ENCODE results near the gene VAT1L. TPM values are rescaled to one million over a fixed set of nuclear protein-coding genes. Genes with fewer than 3 reads are reported as not detected.

Gene VAT1L
- total and polyA plus RNA-seq, 2 donors (not counting 3 experiments of a cell fraction or from before 2014, with no cell fraction given), result 0.46 to 1.5 TPM

- no peak overlapping the region for H3K27ac ChIP-seq (ENCODE audit: insufficient read depth, low read depth, low read length)
- ChIA-PET POLR2A (no interaction called here), CTCF (interaction anchor here (0.6 to 1.9 kb wide), 3 partner anchors 10 to 399 kb away, joined by 3 to 4 read pairs (median 3); no protein-coding TSS in a partner anchor)
- no peak overlapping the region for H3K4me3 ChIP-seq (replicated peaks in 1 of 3; ENCODE audit: insufficient read depth in 1 of 3, low read depth in 1 of 3, low read length in 3 of 3)
- intact Hi-C loops (cut with micrococcal nuclease), result loop anchor here (1.0 kb wide), 1 partner anchor 19 kb away; no protein-coding TSS in a partner anchor
- dilution Hi-C loops (cut with MboI; ENCODE audit: extremely low pct_ligation_motif_present, low sequenced_read_pairs), result no loop called here
- no peak overlapping the region for H2AFZ ChIP-seq (ENCODE audit: low read depth, low read length)
- H3K9ac ChIP-seq (replicated peaks; ENCODE audit: extremely low read depth, insufficient read depth, low read length), result no peak overlapping the region
- no peaks in the 10 kb centered on the region for H3K27me3 ChIP-seq (ENCODE audit: control insufficient read depth in 2 of 2, insufficient read depth in 2 of 2, low read length in 2 of 2)
- no peaks in the 10 kb centered on the region for H3K9me1 ChIP-seq (replicated peaks; ENCODE audit: control insufficient read depth, extremely low read depth, insufficient read depth, low read length)
- H3K4me1 ChIP-seq (ENCODE audit: control insufficient read depth, extremely low read depth, insufficient read depth, low read length), result peaks cover 2% of the 10 kb centered on the region
- DNase-seq (ENCODE audit: low read depth, low spot score), result no peak
- FAIRE-seq, result peak; percentile 43
- no peak overlapping the region for H3K4me2 ChIP-seq (ENCODE audit: insufficient read depth, low read length)
- no peaks in the 10 kb centered on the region for H3K79me2 ChIP-seq (ENCODE audit: control insufficient read depth, insufficient read depth, low read length)
- TF ChIP-seq EZH2 (IDR thresholded peaks at IDR 0.05; ENCODE audit: borderline replicate concordance, low read depth, low read length, severe bottlenecking) (no peak), CTCF (IDR thresholded peaks at IDR 0.05; ENCODE audit: extremely low read depth in 1 of 2, insufficient read depth in 1 of 2, low read depth in 1 of 2, low read length in 2 of 2) (no peak), POLR2AphosphoS5 (IDR thresholded peaks at IDR 0.05; ENCODE audit: insufficient read depth, low read depth, low read length) (no peak), MAX (IDR thresholded peaks at IDR 0.05; ENCODE audit: insufficient read depth, insufficient read length) (no peak), JUN (IDR thresholded peaks at IDR 0.05; ENCODE audit: borderline replicate concordance, insufficient read depth, insufficient read length, low read depth) (no peak), GATA2 (IDR thresholded peaks at IDR 0.05; ENCODE audit: insufficient read depth, insufficient read length, low read depth, low read length) (no peak), FOS (IDR thresholded peaks at IDR 0.05; ENCODE audit: borderline replicate concordance, insufficient read depth, low read length) (no peak), MYC (IDR thresholded peaks at IDR 0.05; ENCODE audit: low read depth, low read length) (no peak), POLR2A (IDR thresholded peaks at IDR 0.05; ENCODE audit: low read depth, low read length) (no peak)
- H3K9me3 ChIP-seq (replicated peaks; ENCODE audit: control insufficient read depth, insufficient read depth, low read length), result no peaks in the 10 kb centered on the region
- no TSS peak for BruUV-seq (replicated peaks)
- H3K36me3 ChIP-seq (ENCODE audit: control insufficient read depth in 2 of 2, extremely low read depth in 1 of 2, insufficient read depth in 2 of 2, low read length in 2 of 2), result no peaks in the 10 kb centered on the region
- H4K20me1 ChIP-seq (replicated peaks; ENCODE audit: control insufficient read depth, extremely low read depth, insufficient read depth, low read length), result no peaks in the 10 kb centered on the region
These were observed 29.9 kb upstream of the VAT1L start for GRCh38 chr16:77758508-77758907.
